Bronchial epithelial cell (primary cell): ENCODE results near the gene PTPRZ1. TPM values are rescaled to one million over a fixed set of nuclear protein-coding genes. Genes with fewer than 3 reads are reported as not detected.

ENCODE experiments used
- DNase-seq: peaks from one replicate; pipeline ENCODE4 v3.0.0-alpha.2; 2010; ENCODE audit warnings: low read depth
- FAIRE-seq: peaks from 2 replicates; lab custom pipeline; 2011; peaks lifted over from hg19 to GRCh38; lab: Jason Lieb, UNC
- H3K27me3 ChIP-seq: 2 replicates; pipeline ENCODE4 v1.5.1; 2011; ENCODE audit warnings: low read length; ENCODE audit not compliant: control insufficient read depth, insufficient read depth
- H3K36me3 ChIP-seq: 2 replicates; pipeline ENCODE4 v1.5.1; 2011; ENCODE audit warnings: low read length; ENCODE audit not compliant: control insufficient read depth, insufficient read depth
- H3K4me3 ChIP-seq: 2 replicates; pipeline ENCODE4 v1.5.1; 2011; ENCODE audit warnings: mild to moderate bottlenecking, low read depth, low read length, control low read depth
- total RNA-seq: library from RNA; depleted of rRNA; stranded (reverse); fragments of >200 nt; gene quantifications from 2 replicates; pipeline ENCODE4 v1.2.1, GENCODE V29; 2014
- TF ChIP-seq, protein P1 (sequence below): IDR thresholded peaks from 2 replicates; pipeline ENCODE4 v1.5.1; 2011; ENCODE audit warnings: mild to moderate bottlenecking, moderate library complexity, low read length, control low read depth, inconsistent platforms; ENCODE audit not compliant: insufficient read depth, severe bottlenecking

PTPRZ1 gene
- total RNA-seq, 1 donor from 2014 or later, result 2.6 TPM

GRCh38 chr7:121879544-121879943, 6.6 kb downstream of the PTPRZ1 start:
- FAIRE-seq, result no peak
- TF ChIP-seq, protein P1, sequence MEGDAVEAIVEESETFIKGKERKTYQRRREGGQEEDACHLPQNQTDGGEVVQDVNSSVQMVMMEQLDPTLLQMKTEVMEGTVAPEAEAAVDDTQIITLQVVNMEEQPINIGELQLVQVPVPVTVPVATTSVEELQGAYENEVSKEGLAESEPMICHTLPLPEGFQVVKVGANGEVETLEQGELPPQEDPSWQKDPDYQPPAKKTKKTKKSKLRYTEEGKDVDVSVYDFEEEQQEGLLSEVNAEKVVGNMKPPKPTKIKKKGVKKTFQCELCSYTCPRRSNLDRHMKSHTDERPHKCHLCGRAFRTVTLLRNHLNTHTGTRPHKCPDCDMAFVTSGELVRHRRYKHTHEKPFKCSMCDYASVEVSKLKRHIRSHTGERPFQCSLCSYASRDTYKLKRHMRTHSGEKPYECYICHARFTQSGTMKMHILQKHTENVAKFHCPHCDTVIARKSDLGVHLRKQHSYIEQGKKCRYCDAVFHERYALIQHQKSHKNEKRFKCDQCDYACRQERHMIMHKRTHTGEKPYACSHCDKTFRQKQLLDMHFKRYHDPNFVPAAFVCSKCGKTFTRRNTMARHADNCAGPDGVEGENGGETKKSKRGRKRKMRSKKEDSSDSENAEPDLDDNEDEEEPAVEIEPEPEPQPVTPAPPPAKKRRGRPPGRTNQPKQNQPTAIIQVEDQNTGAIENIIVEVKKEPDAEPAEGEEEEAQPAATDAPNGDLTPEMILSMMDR, result no peak
- no peak for DNase-seq

DNA sequence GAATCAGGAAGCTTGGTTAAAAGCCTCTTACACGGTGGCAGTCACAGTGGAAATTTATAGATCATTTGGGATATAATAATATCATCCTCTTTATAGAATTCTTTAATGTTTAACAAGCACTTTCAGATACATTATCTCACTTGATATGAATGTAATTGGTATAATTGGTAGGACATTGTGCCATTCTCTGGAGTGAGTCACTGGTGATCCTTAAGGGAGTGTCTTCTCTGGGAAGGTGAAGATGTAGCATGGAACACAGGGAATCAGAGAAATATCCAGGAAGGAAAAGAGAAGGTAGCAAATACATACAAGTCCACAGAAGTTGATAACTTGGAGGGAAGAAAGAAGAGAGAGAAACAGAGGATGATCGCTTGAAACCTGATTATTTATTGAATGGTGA, 9.8 kb downstream of the PTPRZ1 start:
- TF ChIP-seq, protein P1, result no peak
- Histone ChIP-seq H3K4me3 (no peak overlapping the region), H3K27me3 (no peaks in the 10 kb centered on the region), H3K36me3 (no peaks in the 10 kb centered on the region)
- DNase-seq, result peak; percentile 76
- FAIRE-seq, result no peak

More at GRCh38 chr7:121879544-121879943, 6.6 kb downstream of the PTPRZ1 start:
- Histone ChIP-seq H3K4me3 (no peak overlapping the region), H3K27me3 (no peaks in the 10 kb centered on the region), H3K36me3 (no peaks in the 10 kb centered on the region)

- H3K36me3 ChIP-seq, result no peaks in the 10 kb centered on the region
- DNase-seq (no peak), FAIRE-seq (no peak)
- TF ChIP-seq, protein P1, result no peak
- no peak overlapping the region for H3K4me3 ChIP-seq
- H3K27me3 ChIP-seq, result no peaks in the 10 kb centered on the region
Measured at GRCh38 chr7:121885166-121885920, 12.4 kb downstream of the PTPRZ1 start.

GRCh38 chr7:121887634-121888033, 14.7 kb downstream of the PTPRZ1 start:
- TF ChIP-seq, protein P1, result no peak
- FAIRE-seq (no peak), DNase-seq (no peak)
- Histone ChIP-seq H3K4me3 (no peak overlapping the region), H3K27me3 (no peaks in the 10 kb centered on the region), H3K36me3 (no peaks in the 10 kb centered on the region)

- no peak overlapping the region for H3K4me3 ChIP-seq
- H3K27me3 ChIP-seq, result no peaks in the 10 kb centered on the region
- H3K36me3 ChIP-seq, result no peaks in the 10 kb centered on the region
- DNase-seq, result no peak
- TF ChIP-seq, protein P1, result no peak
- FAIRE-seq, result no peak
Measured at GRCh38 chr7:121890833-121891232, 17.9 kb downstream of the PTPRZ1 start.

GRCh38 chr7:121891731-121892130, 18.8 kb downstream of the PTPRZ1 start:
- Histone ChIP-seq H3K4me3 (no peak overlapping the region), H3K36me3 (no peaks in the 10 kb centered on the region), H3K27me3 (no peaks in the 10 kb centered on the region)
- DNase-seq (no peak), FAIRE-seq (no peak)
- TF ChIP-seq, protein P1, result no peak
